ENCODE results near the gene PTGIR.

Gene PTGIR

GRCh38 chr19:46600384-46601317 is 24.2 kb downstream of the PTGIR start:
- TF ChIP-seq CTCF (conservative IDR thresholded peaks at IDR 0.05; ENCODE audit: low read depth, low read length) = no peak
- peak; percentile 99 for DNase-seq (ENCODE audit: low read depth)

GRCh38 chr19:46599716-46600373 is 25.0 kb downstream of the PTGIR start:
- no peak for DNase-seq (ENCODE audit: low read depth)
- H3K4me3 ChIP-seq (ENCODE audit: low read depth, low read length) = peak overlapping the region; percentile 96
- no peak for TF ChIP-seq CTCF (conservative IDR thresholded peaks at IDR 0.05; ENCODE audit: low read depth, low read length)

More at GRCh38 chr19:46600384-46601317, 24.2 kb downstream of the PTGIR start:
- peak overlapping the region; percentile 96 for H3K4me3 ChIP-seq (ENCODE audit: low read depth, low read length)

- no peak overlapping the region for H3K4me3 ChIP-seq (ENCODE audit: low read depth, low read length)
- TF ChIP-seq CTCF (conservative IDR thresholded peaks at IDR 0.05; ENCODE audit: low read depth, low read length) = no peak
- no peak for DNase-seq (ENCODE audit: low read depth)
These were observed 26.4 kb downstream of the PTGIR start for GRCh38 chr19:46598372-46598917.

GRCh38 chr19:46596008-46596407 is 28.9 kb downstream of the PTGIR start:
- H3K4me3 ChIP-seq (ENCODE audit: low read depth, low read length) = no peak overlapping the region
- TF ChIP-seq CTCF (conservative IDR thresholded peaks at IDR 0.05; ENCODE audit: low read depth, low read length) = no peak
- DNase-seq (ENCODE audit: low read depth) = no peak

GRCh38 chr19:46591870-46592269 is 33.0 kb downstream of the PTGIR start:
- no peak for DNase-seq (ENCODE audit: low read depth)
- H3K4me3 ChIP-seq (ENCODE audit: low read depth, low read length) = no peak overlapping the region
- no peak for TF ChIP-seq CTCF (conservative IDR thresholded peaks at IDR 0.05; ENCODE audit: low read depth, low read length)

- H3K4me3 ChIP-seq (ENCODE audit: low read depth, low read length) = no peak overlapping the region
- DNase-seq (ENCODE audit: low read depth) = no peak
- TF ChIP-seq CTCF (conservative IDR thresholded peaks at IDR 0.05; ENCODE audit: low read depth, low read length) = no peak
These were observed 33.6 kb downstream of the PTGIR start for GRCh38 chr19:46591254-46591653.

All from choroid plexus epithelial cell (primary cell).